HL-60/S4 (cell line): Measurements from ENCODE around the gene STRA6.
"Not testable (repeated sequence)": the region's sequence is repeated elsewhere in the genome, so short reads cannot be mapped to it uniquely, and the experiment has no call there.

Experiments used
- in situ Hi-C: fragments of 300-500 bp; cut with MboI; formaldehyde crosslinking; loops from 2 replicates; pipeline ENCODE4 v1.14.3; 2022; ENCODE audit warnings: low sequenced_read_pairs

Gene STRA6

DNA sequence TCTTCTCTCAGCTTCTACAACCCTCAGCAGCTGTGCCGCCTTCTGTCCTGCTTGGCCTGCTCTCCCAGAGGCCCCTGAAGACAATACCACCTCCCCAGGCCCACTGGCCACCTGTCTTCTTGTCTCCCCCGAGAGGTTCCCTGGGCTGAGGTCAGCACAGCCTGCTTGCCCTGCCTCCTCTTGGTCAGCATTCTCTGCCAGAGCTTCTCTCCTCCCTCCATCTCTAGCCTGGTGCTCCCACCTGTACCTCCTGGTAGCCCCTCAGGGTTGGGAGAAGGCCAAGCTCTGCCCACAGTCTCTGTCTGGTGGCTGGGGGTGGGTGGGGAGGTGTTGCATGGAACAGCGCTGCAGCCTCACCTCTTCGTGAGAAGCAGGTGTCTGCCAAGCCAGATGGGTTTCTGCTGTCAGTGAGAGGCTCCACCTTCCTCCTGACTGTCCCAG, 34.7 kb downstream of the STRA6 start:
- in situ Hi-C loops = no loop called here

DNA sequence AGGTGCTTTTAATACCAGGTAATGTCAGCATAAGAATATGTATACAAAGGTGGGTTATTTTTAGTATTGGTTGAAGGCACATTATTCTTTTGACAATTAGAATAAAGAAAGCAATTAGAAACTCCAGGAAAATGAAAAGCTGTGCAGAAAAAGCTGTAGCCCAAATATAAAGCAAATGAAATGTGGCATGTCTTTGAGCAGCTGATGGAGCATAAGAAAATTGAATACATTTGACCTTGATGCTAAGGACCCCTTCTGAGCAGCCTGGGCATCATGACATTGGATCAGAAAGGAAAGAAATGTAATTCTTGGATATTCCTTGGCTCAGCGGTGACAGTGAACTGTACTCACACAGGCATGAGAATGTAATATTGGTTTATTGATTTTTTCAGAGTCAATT, 37.1 kb downstream of the STRA6 start:
- in situ Hi-C loops = no loop called here

DNA sequence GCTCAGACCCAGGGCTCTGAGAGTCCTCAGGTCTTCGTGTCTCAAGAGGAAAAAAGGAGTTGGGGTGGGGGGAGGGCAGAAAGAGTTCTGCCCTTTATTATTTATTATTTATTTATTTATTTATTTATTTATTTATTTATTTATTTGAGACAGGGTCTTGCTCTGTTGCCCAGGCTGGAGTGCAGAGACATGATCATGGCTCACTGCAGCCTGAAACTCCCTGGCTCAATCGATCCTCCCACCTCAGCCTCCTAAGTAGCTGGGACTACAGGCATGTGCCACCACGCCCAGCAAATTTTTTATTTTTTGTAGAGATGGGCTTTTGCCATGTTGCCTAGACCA, 40.4 kb downstream of the STRA6 start:
- in situ Hi-C loops = not testable (repeated sequence)

- in situ Hi-C loops = not testable (repeated sequence)
Observed at GRCh38 chr15:74160390-74160789, 42.2 kb downstream of the STRA6 start.

GRCh38 chr15:74159773-74160172, 42.8 kb downstream of the STRA6 start:
- in situ Hi-C loops = no loop called here

DNA sequence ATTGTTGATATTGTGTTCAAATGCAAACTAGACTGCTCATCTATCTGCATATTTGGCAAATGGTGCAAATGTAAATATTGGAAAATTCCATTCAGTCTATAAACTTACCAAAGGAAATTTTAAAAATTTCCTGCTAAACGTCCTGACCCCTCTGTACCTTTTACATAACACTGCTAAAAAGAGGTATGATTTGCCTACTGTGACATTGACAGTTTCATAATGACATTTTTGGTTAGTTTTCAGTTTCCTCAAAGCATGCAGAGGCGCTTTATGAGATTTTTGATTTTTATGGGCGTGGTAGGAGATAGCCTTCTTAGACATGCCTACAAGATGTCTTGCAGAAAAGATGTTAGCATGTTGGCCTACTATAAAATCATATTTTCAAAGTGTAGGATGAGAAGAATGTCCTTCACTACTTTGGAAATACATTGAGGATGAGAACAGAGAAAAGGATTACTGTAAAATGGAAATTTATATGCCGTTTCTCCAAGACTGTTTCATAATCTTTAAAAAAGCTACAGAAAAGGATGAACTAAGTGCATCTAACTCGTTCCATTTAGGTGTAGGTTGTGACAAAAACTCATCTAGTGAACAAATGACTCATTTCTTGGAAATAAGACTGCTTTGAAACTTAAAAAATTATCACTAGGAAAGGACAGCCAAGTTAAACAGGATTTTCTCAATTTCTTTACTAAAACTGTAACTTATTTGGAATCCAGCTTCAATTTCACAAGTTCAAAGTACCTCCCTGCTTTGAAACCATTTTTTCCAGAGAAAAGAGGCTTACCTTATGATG, 43.5 kb downstream of the STRA6 start:
- in situ Hi-C loops = no loop called here

GRCh38 chr15:74157868-74158827, 44.4 kb downstream of the STRA6 start:
- in situ Hi-C loops = no loop called here

- in situ Hi-C loops = no loop called here
Observed at GRCh38 chr15:74156678-74157411, 45.7 kb downstream of the STRA6 start.

DNA sequence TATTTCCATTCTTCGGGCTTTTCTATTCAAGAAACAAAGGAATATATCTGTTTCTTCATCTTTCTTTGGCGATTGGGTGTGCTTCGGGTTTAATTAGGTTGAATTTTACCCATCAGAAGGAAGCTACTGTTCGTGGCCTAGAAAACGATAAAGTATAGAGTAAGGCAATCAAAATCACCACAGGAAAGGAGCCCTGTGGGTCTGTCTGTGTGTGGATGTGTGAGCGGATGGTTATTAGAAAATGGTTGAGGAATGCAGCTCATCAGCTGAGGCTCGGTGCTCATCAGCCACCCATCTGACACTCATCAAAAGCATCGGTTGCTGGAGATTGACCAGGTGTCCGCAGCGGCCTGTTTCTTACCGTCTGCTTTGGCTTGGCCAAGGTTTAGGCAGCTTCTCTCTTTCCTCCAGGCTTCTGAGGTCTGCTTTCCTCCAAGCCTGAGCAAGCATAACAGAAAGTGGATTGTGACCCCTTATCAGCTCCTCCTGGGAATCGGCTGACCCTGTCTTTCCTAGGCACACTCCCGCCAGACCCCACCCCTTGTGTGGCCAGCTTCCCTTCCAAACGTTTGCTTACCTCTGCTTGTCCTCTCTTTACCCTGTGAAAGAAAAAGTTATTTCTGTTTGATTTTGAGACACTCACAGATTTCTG, 46.7 kb downstream of the STRA6 start:
- in situ Hi-C loops = no loop called here

DNA sequence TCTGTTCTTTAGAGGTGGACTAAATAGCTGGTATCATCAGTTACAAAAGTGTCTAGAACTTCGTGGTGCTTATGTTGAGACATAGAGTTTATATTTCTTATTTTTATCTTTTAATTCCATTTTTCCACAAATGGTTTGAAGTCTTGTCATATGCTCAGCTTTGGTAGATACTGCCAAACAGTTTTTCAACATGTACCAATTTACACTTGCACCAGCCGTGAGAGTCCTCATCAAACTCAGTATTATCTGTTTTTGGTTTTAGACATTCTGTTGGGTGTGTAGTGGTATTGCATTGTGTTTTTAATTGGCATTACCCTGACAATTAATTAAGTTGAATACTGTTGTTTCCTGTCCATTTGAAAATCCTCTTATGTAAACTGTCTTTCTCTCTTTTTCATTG, 55.5 kb downstream of the STRA6 start:
- in situ Hi-C loops = loop anchor here (25.0 kb wide), 1 partner anchor 165 kb away; no protein-coding TSS in a partner anchor

- in situ Hi-C loops = loop anchor here (25.0 kb wide), 1 partner anchor 166 kb away; no protein-coding TSS in a partner anchor
Observed at GRCh38 chr15:74146277-74146800, 56.2 kb downstream of the STRA6 start.

- in situ Hi-C loops = loop anchor here (25.0 kb wide), 1 partner anchor 168 kb away; no protein-coding TSS in a partner anchor
Observed at GRCh38 chr15:74144153-74144775, 58.3 kb downstream of the STRA6 start.

GRCh38 chr15:74141591-74141990, 61.0 kb downstream of the STRA6 start:
- in situ Hi-C loops = loop anchor here (25.0 kb wide), 1 partner anchor 171 kb away; no protein-coding TSS in a partner anchor

GRCh38 chr15:74138642-74139041, 63.9 kb downstream of the STRA6 start:
- in situ Hi-C loops = loop anchor here (25.0 kb wide), 1 partner anchor 174 kb away; no protein-coding TSS in a partner anchor

DNA sequence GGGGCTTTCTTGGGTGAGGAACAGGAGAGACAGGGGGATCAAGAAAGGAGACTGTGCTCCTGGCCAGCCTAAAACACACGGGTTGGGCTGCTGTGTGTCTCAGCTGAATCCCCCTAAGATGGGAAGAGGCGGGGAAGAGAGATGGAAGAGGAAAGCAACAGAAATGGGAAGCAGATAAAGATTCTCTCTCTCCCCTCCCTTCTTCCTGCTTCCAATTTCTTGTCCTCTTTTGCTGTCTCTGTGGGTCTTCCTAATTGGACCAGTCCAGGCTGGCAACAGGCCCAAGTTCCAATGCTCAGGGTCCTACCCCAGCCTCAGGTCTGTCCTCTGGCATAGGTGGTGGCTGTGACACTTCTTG, 65.1 kb downstream of the STRA6 start:
- in situ Hi-C loops = loop anchor here (25.0 kb wide), 1 partner anchor 175 kb away; no protein-coding TSS in a partner anchor

GRCh38 chr15:74136814-74137536, 65.6 kb downstream of the STRA6 start:
- in situ Hi-C loops = loop anchor here (25.0 kb wide), 1 partner anchor 175 kb away; no protein-coding TSS in a partner anchor

- in situ Hi-C loops = loop anchor here (25.0 kb wide), 1 partner anchor 176 kb away; no protein-coding TSS in a partner anchor
Observed at GRCh38 chr15:74136540-74136813, 66.1 kb downstream of the STRA6 start.

DNA sequence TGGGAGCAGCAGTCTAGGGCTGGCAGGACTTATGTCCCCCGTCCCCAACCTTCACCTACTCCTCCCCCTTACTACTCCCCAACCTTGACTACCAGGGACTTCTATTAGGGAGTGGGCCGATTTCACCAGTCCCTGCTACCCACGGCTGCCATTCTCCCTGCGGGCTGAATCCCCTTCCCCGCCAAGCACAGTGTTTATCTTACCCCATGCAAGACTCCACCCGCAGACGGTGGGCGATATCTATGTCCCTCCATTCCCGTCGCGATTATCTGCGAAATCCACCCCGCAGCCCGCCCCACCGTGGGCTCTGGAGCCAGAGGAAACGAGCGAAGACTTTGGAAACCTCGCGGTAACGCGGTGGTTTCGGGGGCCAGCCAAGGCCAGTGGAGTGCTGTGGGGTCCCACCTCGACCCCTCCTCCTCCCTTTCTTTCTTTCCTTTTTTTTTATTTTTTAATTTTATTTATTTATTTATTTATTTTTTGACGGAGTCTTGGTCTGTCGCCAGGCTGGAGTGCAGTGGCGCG, 67.5 kb downstream of the STRA6 start:
- in situ Hi-C loops = loop anchor here (25.0 kb wide), 1 partner anchor 177 kb away; no protein-coding TSS in a partner anchor
